ENCODE measurements around the gene FRYL.
"Not testable (repeated sequence)": the region's sequence is repeated elsewhere in the genome, so short reads cannot be mapped to it uniquely, and the experiment has no call there.

Gene FRYL

GRCh38 chr4:48738856-48739255 is 41.2 kb downstream of the FRYL start:
- peaks cover 71% of the 10 kb centered on the region for H4K20me1 ChIP-seq (ENCODE audit: insufficient read depth, low read length, poor library complexity, severe bottlenecking)

DNA sequence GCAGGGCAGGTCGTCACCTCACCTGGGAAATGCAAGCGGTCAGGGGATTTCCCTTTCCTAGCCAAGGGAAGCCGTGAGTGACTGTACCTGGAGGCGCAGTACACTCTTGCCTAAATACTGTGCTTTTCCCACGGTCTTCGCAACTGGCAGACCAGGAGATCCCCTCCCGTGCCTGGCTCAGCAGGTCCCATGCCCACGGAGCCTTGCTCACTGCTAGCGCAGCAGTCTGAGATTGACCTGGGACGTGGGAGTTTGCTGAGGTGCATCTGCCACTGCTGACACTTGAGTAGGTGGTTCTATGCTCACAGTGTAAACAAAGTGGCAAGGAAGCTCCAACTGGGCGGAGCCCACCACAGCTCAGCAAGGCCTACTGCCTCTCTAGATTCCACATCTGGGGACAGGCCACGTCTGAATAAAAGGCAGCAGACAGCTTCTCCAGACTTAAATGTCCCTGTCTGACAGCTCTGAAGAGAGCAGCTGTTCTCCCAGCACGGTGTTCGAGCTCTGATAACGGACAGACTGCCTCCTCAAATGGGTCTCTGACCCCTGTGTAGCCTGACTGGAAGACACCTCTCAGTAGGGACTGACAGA is 51.1 kb downstream of the FRYL start:
- H3F3A ChIP-seq (ENCODE audit: low read depth); H3K4me2 ChIP-seq (ENCODE audit: low read depth, low read length, poor library complexity, severe bottlenecking); H3K27me3 ChIP-seq (ENCODE audit: insufficient read depth, low read length, poor library complexity, severe bottlenecking); H3K9me2 ChIP-seq (replicated peaks; ENCODE audit: low read depth, low read length); H3K9me3 ChIP-seq (ENCODE audit: insufficient read depth, low read depth, low read length); H3K36me3 ChIP-seq (ENCODE audit: insufficient read depth, low read length); H3K4me3 ChIP-seq (ENCODE audit: low read length, poor library complexity, severe bottlenecking); H3K9ac ChIP-seq (ENCODE audit: low read depth, low read length, poor library complexity, severe bottlenecking); H2AFZ ChIP-seq (ENCODE audit: low read length): not testable (repeated sequence)
- Histone ChIP-seq H4K20me1 (ENCODE audit: insufficient read depth, low read length, poor library complexity, severe bottlenecking) (peaks cover 60% of the 10 kb centered on the region), H3K4me1 (ENCODE audit: insufficient read depth, low read length, poor library complexity, severe bottlenecking) (peaks cover 19% of the 10 kb centered on the region), H3K79me2 (ENCODE audit: insufficient read depth, low read length) (peaks cover 100% of the 10 kb centered on the region)

More at GRCh38 chr4:48738856-48739255, 41.2 kb downstream of the FRYL start:
- TF ChIP-seq, protein P1, sequence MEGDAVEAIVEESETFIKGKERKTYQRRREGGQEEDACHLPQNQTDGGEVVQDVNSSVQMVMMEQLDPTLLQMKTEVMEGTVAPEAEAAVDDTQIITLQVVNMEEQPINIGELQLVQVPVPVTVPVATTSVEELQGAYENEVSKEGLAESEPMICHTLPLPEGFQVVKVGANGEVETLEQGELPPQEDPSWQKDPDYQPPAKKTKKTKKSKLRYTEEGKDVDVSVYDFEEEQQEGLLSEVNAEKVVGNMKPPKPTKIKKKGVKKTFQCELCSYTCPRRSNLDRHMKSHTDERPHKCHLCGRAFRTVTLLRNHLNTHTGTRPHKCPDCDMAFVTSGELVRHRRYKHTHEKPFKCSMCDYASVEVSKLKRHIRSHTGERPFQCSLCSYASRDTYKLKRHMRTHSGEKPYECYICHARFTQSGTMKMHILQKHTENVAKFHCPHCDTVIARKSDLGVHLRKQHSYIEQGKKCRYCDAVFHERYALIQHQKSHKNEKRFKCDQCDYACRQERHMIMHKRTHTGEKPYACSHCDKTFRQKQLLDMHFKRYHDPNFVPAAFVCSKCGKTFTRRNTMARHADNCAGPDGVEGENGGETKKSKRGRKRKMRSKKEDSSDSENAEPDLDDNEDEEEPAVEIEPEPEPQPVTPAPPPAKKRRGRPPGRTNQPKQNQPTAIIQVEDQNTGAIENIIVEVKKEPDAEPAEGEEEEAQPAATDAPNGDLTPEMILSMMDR (conservative IDR thresholded peaks at IDR 0.05; ENCODE audit: low read length): no peak
- no peak for TF ChIP-seq EZH2phosphoT487 (IDR thresholded peaks at IDR 0.05; ENCODE audit: borderline replicate concordance)
- H2AFZ ChIP-seq (ENCODE audit: low read length): no peak overlapping the region
- H3K4me2 ChIP-seq (ENCODE audit: low read depth, low read length, poor library complexity, severe bottlenecking): no peak overlapping the region
- peaks cover 88% of the 10 kb centered on the region for H3K79me2 ChIP-seq (ENCODE audit: insufficient read depth, low read length)
- peaks cover 7% of the 10 kb centered on the region; the same call in 1 of the 2 replicates for H3F3A ChIP-seq (ENCODE audit: low read depth)
- no peaks in the 10 kb centered on the region for H3K9me3 ChIP-seq (ENCODE audit: insufficient read depth, low read depth, low read length)
- no peak overlapping the region for H3K9ac ChIP-seq (ENCODE audit: low read depth, low read length, poor library complexity, severe bottlenecking)
- H3K4me1 ChIP-seq (ENCODE audit: insufficient read depth, low read length, poor library complexity, severe bottlenecking): peaks cover 16% of the 10 kb centered on the region
- no peaks in the 10 kb centered on the region for H3K9me2 ChIP-seq (replicated peaks; ENCODE audit: low read depth, low read length)
- H3K4me3 ChIP-seq (ENCODE audit: low read length, poor library complexity, severe bottlenecking): no peak overlapping the region
- no peaks in the 10 kb centered on the region for H3K36me3 ChIP-seq (ENCODE audit: insufficient read depth, low read length)
- H3K27me3 ChIP-seq (ENCODE audit: insufficient read depth, low read length, poor library complexity, severe bottlenecking): no peaks in the 10 kb centered on the region

DNA sequence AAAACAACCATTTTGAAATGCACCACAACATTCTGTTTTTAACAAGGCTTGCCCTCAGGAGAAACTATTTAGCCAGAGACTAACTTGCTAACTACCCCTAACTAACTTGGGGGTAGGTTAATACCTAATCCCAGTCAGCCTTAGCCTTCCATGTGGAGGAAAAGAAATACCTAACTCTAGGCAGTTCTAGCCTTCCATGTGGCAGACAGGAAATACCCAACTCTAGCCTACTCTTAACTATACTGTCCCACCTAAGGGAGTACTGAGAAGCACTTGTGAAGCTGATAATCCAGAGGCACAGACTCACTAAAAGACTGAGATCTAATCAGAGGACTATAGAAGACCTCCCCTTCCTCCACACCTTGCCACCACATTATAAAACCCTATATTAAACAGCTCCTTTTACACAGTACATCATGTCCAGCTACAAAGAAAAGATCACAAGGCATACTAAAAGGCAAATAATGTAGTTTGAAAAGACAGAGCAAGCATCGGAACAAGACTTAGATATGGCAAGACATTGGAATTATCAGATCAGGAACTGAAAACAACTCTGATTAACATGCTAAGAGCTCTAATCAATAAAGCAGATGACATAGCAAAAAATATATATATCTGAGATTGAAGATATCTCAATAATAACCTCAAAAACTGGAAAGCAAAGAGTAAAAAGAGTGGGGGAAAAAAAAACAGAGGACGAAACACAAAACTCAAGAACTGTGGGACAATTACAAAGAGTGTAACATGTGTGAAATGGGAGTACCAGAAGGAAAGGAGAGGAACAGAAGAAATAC is 52.2 kb downstream of the FRYL start:
- H3K79me2 ChIP-seq (ENCODE audit: insufficient read depth, low read length): peaks cover 97% of the 10 kb centered on the region

More for the DNA sequence above, 52.2 kb downstream of the FRYL start:
- H3K27me3 ChIP-seq (ENCODE audit: insufficient read depth, low read length, poor library complexity, severe bottlenecking): no peaks in the 10 kb centered on the region
- H3K4me3 ChIP-seq (ENCODE audit: low read length, poor library complexity, severe bottlenecking): no peak overlapping the region
- no peaks in the 10 kb centered on the region for H3K36me3 ChIP-seq (ENCODE audit: insufficient read depth, low read length)
- H3F3A ChIP-seq (ENCODE audit: low read depth): 0 out of 2 replicates have a peak, but pooled peaks cover under 1% of the 10 kb centered on the region
- peaks cover 60% of the 10 kb centered on the region for H4K20me1 ChIP-seq (ENCODE audit: insufficient read depth, low read length, poor library complexity, severe bottlenecking)
- H3K9me2 ChIP-seq (replicated peaks; ENCODE audit: low read depth, low read length): no peaks in the 10 kb centered on the region
- H3K4me1 ChIP-seq (ENCODE audit: insufficient read depth, low read length, poor library complexity, severe bottlenecking): peaks cover 17% of the 10 kb centered on the region
- H2AFZ ChIP-seq (ENCODE audit: low read length): no peak overlapping the region
- H3K9me3 ChIP-seq (ENCODE audit: insufficient read depth, low read depth, low read length): no peaks in the 10 kb centered on the region
- H3K4me2 ChIP-seq (ENCODE audit: low read depth, low read length, poor library complexity, severe bottlenecking): no peak overlapping the region
- TF ChIP-seq, protein P1 (conservative IDR thresholded peaks at IDR 0.05; ENCODE audit: low read length): no peak
- TF ChIP-seq EZH2phosphoT487 (IDR thresholded peaks at IDR 0.05; ENCODE audit: borderline replicate concordance): no peak
- H3K9ac ChIP-seq (ENCODE audit: low read depth, low read length, poor library complexity, severe bottlenecking): no peak overlapping the region

Measured in Loucy (cell line).